HEK293 (cell line): ENCODE results near the gene PSMD13.

Source experiments
- BCL11A ChIP-seq: fragments of 450-650 bp; formaldehyde crosslinking; IDR thresholded peaks from 2 replicates; pipeline ENCODE4 v1.5.1; 2016; ENCODE audit warnings: low read depth, missing biosample characterization, missing genetic modification characterization
- CTCF ChIP-seq: fragments of 450-650 bp; formaldehyde crosslinking; IDR thresholded peaks from 2 replicates; pipeline ENCODE4 v1.5.1; 2016; ENCODE audit warnings: missing biosample characterization, missing genetic modification characterization
- KLF10 ChIP-seq: fragments of 450-650 bp; IDR thresholded peaks from 2 replicates; pipeline ENCODE4 v1.5.1; 2018; ENCODE audit warnings: missing biosample characterization, mild to moderate bottlenecking, missing genetic modification characterization
- REST ChIP-seq: fragments of 450-650 bp; formaldehyde crosslinking; IDR thresholded peaks from 2 replicates; pipeline ENCODE4 v1.5.1; 2016; ENCODE audit warnings: missing biosample characterization, missing genetic modification characterization
- SCRT1 ChIP-seq: fragments of 450-650 bp; formaldehyde crosslinking; IDR thresholded peaks from 2 replicates; pipeline ENCODE4 v1.5.1; 2016; ENCODE audit warnings: missing biosample characterization, missing genetic modification characterization, borderline replicate concordance
- SP2 ChIP-seq: fragments of 450-650 bp; formaldehyde crosslinking; IDR thresholded peaks from 2 replicates; pipeline ENCODE4 v1.5.1; 2016; ENCODE audit warnings: missing biosample characterization, missing genetic modification characterization
- TCF7L2 ChIP-seq: IDR thresholded peaks from 2 replicates; pipeline ENCODE4 v1.6.1; 2011; ENCODE audit warnings: low read depth, mild to moderate bottlenecking, inconsistent platforms, low read length, moderate library complexity, borderline replicate concordance
- ZBTB49 ChIP-seq: fragments of 450-650 bp; formaldehyde crosslinking; IDR thresholded peaks from 2 replicates; pipeline ENCODE4 v1.5.1; 2016; ENCODE audit warnings: missing biosample characterization, missing genetic modification characterization, low read depth
- ZFP41 ChIP-seq: fragments of 450-650 bp; formaldehyde crosslinking; IDR thresholded peaks from 2 replicates; pipeline ENCODE4 v1.5.1; 2016; ENCODE audit warnings: missing biosample characterization, missing genetic modification characterization, borderline replicate concordance
- ZNF138 ChIP-seq: fragments of 450-650 bp; formaldehyde crosslinking; IDR thresholded peaks from 2 replicates; pipeline ENCODE4 v1.5.1; 2016; ENCODE audit warnings: missing biosample characterization, missing genetic modification characterization, borderline replicate concordance
- ZNF560 ChIP-seq: fragments of 450-650 bp; formaldehyde crosslinking; IDR thresholded peaks from 2 replicates; pipeline ENCODE4 v1.5.1; 2017; ENCODE audit warnings: missing biosample characterization, missing genetic modification characterization, borderline replicate concordance
- ZNF580 ChIP-seq: fragments of 450-650 bp; formaldehyde crosslinking; IDR thresholded peaks from 2 replicates; pipeline ENCODE4 v1.5.1; 2016; ENCODE audit warnings: missing biosample characterization, missing genetic modification characterization

- no peak for TF ChIP-seq CTCF (tag by site-specific recombination)
- no peak for TF ChIP-seq ZNF560 (tag by site-specific recombination)
- TF ChIP-seq ZFP41 (tag by site-specific recombination): no peak
- TF ChIP-seq SCRT1 (tag by site-specific recombination): no peak
- TF ChIP-seq ZNF138 (tag by site-specific recombination): no peak
- TF ChIP-seq TCF7L2: no peak
- no peak for TF ChIP-seq SP2 (tag by site-specific recombination)
- no peak for TF ChIP-seq ZNF580
- no peak for TF ChIP-seq KLF10 (tag by site-specific recombination)
- no peak for TF ChIP-seq REST (tag by site-specific recombination)
- TF ChIP-seq BCL11A (tag by site-specific recombination): no peak
- no peak for TF ChIP-seq ZBTB49
These were observed 14.0 kb downstream of the PSMD13 start for GRCh38 chr11:250740-251299.
